Skin of body (tissue), 2 donors: Measurements from ENCODE around the gene PHF21B. TPM values are rescaled to one million over a fixed set of nuclear protein-coding genes. Genes with fewer than 3 reads are reported as not detected.
"Not testable (repeated sequence)": the region's sequence is repeated elsewhere in the genome, so short reads cannot be mapped to it uniquely, and the experiment has no call there.

Experiments used
- DNase-seq: peaks from one replicate; lab custom pipeline; 2025; lab: John Stamatoyannopoulos, UW
- total RNA-seq: library from RNA; depleted of rRNA; stranded (reverse); fragments of >200 nt; gene quantifications from one replicate; pipeline ENCODE4 v1.2.3, GENCODE V29; 2014

The PHF21B gene
- total RNA-seq, 1 donor from 2014 or later, result 0.39 TPM

DNA sequence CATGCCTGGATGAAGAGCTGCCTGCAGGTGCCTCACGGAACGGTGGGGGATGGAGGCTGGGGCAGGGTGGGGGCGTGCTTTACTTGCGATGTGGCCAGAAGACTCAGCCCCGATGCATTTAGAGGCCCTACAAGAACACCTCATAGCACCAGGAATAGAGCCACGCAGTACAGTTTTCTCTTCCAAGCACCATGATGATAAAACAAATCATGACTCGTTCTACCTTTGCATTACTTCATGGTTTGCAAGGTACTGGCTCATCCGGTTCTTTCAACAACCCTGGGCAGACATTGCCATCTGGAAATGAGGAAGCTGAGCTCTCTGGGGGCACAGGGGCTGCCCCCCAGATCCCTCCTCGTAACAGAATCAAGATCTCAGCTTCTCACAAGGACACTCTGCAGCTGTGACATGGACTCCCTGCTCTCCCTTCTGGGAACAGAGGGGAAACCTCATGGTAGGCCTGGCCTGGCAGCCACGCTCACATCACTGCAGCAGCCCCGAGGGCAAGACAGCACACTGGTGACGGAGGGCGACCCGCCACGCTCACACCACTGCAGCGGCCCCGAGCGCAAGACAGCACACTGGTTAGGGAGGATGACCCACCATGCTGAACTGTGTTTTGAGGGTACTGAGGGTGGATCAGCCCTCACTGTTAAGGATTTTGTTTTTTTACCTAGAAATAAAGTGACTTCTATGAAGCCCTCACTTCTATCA is 46.9 kb downstream of the PHF21B start:
- DNase-seq, result no peak

- not testable (repeated sequence) for DNase-seq
Measured at GRCh38 chr22:44961682-44962081, 48.1 kb downstream of the PHF21B start.

GRCh38 chr22:44956840-44957767 is 52.7 kb downstream of the PHF21B start:
- DNase-seq, result no peak

- no peak for DNase-seq
Measured at GRCh38 chr22:44955102-44955501, 54.7 kb downstream of the PHF21B start.

DNA sequence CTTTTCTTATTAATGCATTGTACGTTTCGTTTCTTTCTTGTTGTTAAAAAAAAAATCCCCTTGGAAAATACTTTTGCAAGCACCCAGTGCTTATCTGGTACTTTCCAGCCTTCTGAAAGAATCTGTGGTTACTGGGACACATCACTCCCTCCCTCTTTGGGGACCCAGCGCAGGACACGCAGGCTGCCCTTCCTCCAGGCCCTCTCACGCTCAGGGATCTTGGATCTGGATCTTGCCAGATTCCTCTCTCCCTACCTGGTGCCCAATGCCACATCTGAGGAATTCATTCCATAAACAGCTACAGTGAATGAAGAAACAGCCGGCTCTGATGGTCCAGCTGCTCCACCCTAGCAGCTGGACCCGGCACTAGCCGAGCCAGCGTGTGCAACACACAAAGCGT is 55.7 kb downstream of the PHF21B start:
- no peak for DNase-seq

DNA sequence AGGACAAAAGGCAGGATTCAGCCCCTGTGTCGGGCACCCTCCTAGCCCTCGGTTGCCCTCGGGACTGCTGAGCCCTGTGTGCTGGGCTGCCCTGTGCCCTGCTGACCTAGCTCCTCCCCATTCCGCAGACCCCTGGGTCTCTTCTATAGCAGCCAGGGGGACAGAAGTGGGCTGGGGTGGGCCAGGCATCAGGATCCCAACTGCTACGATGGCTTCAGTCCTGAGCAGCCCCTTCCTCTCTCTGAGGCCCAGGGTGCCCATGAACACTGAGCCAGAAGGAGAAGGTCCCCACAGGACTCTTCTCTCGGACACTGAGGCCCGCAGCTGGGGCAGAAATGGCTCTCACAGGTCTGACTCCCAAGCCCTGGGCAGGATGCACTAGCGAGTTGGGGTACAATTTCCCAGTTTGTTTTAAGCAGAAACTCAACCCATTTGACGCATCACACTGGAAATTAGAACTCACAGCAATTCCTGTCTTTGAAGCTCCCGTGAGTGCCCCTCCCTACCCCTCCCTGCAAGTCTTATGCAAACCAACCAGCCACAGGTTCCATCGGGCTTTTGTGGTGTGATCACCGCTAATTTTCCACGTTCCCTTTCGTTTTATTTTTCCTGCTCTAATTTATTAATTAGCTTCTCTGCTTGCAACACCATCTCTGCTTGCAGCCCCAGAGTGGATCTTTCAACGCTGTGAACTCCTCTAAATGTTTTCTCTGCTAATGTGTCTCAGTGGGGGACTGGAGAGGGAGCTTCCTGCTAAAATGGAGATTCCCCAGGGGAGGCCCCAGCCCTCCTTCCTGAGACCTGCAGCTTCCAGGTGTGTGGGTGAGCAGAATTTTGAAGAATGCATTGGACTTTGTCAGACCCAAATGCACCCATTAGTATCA is 56.7 kb downstream of the PHF21B start:
- DNase-seq, result no peak

- no peak for DNase-seq
Measured at GRCh38 chr22:44951510-44951816, 58.3 kb downstream of the PHF21B start.

GRCh38 chr22:44950806-44951509 is 58.8 kb downstream of the PHF21B start:
- DNase-seq, result no peak

GRCh38 chr22:44947846-44948245 is 62.0 kb downstream of the PHF21B start:
- DNase-seq, result no peak

DNA sequence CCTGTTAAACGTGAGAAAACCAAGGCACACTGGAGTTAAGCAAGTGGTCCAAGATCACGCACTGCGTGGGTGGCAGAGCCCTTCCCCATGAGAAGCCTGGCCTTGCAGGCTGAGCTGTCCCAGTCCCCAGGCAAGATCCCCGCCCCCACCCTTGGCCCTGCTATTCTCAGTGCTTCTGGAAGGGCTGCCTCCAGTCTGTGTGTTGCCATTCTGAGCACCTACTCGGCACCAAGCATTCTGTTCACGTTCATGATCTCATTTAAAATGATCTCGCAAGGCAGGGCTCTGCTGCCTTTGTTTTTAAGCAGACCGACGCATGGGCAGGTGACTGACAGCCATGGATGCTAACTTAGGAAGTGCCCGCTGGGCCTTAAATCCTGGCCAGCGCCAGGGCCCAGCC is 62.8 kb downstream of the PHF21B start:
- no peak for DNase-seq

DNA sequence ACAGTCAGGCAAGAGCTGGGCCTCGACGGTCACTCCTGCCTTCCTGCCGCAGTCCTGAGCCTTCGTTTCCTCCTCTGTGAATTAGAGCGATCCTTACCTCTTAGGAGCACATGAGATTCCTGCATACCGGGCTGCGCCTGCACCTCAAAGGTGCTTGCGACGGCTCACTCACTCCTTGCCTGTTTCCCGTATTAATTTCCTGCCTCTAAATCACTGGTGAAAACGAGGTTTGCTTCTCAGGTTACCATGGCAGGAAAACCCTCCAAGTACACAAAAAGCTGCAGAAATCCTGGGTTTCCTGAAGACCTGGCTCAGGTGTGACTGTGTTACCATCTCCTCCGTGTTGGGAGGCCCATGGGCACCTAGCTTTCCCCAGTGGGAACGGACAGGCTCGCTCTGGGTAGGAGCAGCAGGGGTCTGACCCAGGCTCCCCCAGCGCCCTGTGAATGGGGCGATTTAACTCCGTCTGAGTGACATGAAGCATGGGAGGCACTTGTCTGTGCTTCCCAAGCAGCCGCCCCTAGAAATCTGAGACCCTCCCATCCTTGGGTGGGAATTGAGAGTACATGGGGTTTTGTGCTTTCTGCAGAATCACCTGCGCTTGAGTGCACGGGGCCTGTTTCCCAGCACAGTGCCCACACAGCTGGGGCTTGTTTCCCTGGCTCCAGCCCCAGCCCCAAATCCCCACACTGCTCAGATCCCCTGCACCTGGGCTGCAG is 64.8 kb downstream of the PHF21B start:
- no peak for DNase-seq

DNA sequence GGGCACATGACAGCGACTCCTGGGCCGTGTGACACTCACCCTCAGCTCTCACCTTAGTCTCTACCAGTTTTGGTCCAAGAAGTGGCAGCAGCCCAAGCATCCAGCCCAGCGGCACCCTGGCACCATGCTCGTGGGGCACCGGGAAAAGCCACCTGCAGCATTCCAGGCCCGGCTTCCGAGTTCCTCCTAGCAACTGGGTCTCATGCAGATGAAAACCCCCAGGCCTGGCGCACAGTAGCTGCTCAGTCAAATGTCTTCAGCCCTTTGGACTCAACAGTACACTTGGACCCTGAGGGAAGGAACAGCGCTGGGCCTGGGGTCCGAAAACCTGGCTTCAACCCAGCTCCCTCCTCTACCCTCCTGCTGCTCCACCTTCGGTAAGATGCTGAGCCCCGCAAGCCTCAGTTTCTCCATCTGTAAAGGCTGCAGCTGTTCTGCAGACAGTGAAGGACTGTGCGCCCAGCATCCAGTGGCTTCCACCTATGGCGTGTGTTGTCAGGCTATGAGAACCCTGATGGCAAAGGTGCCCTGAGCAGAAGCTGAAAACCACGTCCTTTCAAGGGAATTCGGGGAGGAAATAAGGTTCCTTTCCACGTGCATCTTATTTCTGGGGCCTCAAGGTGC is 66.0 kb downstream of the PHF21B start:
- no peak for DNase-seq

DNA sequence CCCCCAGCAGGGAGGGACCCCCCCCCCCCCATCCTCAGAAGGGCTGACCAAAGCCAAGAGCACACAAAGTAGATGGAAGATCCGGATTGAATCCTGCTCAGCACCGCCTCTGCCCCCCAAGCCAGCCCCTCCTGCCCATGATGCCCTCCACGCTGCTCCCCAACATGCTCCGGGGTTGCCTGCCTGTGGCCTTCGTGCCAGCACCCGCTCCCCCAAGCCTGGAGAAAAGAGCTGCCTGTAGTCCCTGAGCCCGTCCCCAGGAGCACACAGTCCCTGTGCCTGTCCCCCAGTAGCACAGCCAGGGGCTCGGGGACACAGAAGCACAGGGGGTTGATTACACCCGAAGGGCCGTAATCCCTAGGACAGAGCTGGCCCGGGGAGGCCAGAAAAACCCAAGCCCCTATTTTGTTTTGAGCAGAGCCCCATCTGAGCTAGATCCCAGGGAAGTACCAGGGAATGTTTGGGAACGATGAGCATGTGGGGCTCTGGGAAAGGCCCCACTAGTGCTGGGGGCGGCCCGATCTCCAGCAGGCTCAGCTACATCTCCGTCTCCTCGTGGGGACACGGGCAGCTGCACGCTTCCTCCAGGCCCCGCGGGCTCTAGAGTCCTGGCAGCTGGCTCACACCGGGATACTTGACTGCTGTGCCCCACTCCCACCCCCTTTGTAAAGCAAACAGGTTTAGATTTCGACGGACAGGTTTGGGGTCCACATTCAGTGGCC is 66.7 kb downstream of the PHF21B start:
- DNase-seq, result no peak

- no peak for DNase-seq
Measured at GRCh38 chr22:44942056-44942455, 67.7 kb downstream of the PHF21B start.

DNA sequence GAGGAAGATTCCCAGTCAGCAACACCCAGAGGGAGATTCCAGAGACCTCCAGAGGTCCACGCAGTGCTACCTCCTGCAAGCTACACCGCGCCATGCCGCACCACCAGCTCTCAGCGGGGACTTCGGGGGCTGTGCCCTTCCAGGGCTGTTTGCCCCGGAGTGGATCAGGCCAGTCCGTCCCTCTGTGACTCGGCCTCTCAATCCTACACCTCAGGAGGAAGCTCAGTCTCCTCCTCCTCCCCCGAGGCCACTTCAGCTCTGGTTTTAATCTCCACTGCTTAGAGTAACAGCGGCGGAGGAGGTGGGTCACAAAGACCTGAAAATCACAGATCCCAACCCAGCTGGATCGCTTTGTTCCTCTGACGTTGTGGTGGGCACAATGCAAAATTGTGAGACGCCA is 68.6 kb downstream of the PHF21B start:
- DNase-seq, result no peak

DNA sequence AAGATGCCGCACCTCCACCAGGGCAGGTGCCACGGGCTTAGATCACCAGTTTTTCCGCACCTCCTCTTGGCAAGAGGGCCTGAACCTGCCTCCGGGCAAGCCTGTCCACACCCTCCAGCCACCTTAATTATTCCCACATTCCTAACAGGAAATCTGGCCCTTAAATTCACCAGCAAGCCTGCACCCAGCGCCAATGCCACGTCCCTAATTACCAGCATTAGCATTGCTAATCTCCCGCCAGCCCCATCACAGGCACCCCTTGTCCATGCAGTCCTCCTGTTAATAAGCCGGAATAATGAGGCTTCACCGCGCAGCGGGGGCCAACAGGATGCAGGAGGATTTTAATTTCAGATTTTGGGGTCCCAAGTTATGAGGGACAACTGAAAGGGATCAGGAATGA is 69.7 kb downstream of the PHF21B start:
- no peak for DNase-seq

DNA sequence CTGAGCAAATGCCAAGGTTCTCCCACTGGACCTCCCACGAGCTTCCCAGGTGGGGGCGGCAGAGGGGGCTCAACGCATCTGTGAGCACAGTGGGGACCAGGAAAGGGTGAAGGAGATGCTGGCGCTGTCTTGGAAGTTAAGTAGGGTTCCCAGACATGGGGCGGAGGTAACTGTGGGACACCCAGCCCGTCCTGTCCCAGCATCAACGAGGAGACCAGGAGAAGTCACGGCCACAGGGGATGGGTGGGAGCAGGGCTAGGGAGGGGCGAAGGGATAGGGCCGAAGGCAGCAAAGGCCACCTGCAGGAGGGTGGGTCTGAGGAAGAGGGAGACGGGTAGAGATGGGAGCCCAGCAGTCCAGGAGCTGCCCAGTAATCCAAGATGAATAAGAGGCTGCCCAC is 70.4 kb downstream of the PHF21B start:
- no peak for DNase-seq

GRCh38 chr22:44938886-44939285 is 70.9 kb downstream of the PHF21B start:
- DNase-seq, result no peak

- no peak for DNase-seq
Measured at GRCh38 chr22:44937216-44937615, 72.6 kb downstream of the PHF21B start.
